Liver (tissue), 3 donors: ENCODE measurements around the gene BRD3OS.

ENCODE experiments used
- CTCF ChIP-seq: fragments of 150-350 bp; IDR thresholded peaks from 2 replicates; pipeline ENCODE4 v1.5.1; 2017; ENCODE audit warnings: improper control_type of control experiment, low read depth, low read length; ENCODE audit not compliant: missing input control
- JUND ChIP-seq, 2 donors: IDR thresholded peaks; 2 replicates each; pipeline ENCODE4 v1.6.1; 2016; ENCODE audit warnings: antibody characterized with exemption in 2 of 2
- RAD21 ChIP-seq, 2 donors: IDR thresholded peaks; 2 replicates each; pipeline ENCODE4 v1.6.1; 2016; ENCODE audit warnings: antibody characterized with exemption in 2 of 2, mild to moderate bottlenecking in 2 of 2
- donor health status: healthy.
- donor health status: healthy.

GRCh38 chr9:134076644-134077043 lies 51.4 kb downstream of the BRD3OS start:
- TF ChIP-seq CTCF = no peak
- TF ChIP-seq JUND (IDR thresholded peaks at IDR 0.05) = no peak
- TF ChIP-seq RAD21 (IDR thresholded peaks at IDR 0.05) = no peak
